ENCODE results near the gene CLPTM1.
A peak's percentile ranks its signal among the peaks of the same experiment; 100 is the strongest.

The CLPTM1 gene

DNA sequence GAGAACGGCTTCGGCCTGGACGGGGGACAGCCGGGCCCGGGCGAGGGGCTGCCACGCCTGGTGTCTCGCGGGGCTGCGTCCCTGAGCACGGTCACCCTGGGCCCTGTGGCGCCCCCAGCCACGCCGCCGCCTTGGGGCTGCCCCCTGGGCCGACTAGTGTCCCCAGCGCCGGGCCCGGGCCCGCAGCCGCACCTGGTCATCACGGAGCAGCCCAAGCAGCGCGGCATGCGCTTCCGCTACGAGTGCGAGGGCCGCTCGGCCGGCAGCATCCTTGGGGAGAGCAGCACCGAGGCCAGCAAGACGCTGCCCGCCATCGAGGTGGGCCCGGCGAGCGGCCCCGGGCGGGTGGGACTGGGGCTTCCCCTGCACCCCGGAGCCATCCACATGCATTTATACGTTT lies 56.8 kb downstream of the CLPTM1 start:
- no peak for DNase-seq (ENCODE audit: low read depth)

- peak; percentile 78 for DNase-seq (ENCODE audit: low read depth)
These were observed 61.5 kb downstream of the CLPTM1 start for GRCh38 chr19:45016388-45017314.

- DNase-seq (ENCODE audit: low read depth), result no peak
These were observed 64.0 kb downstream of the CLPTM1 start for GRCh38 chr19:45019187-45019586.

- DNase-seq (ENCODE audit: low read depth), result no peak
These were observed 64.9 kb downstream of the CLPTM1 start for GRCh38 chr19:45020071-45020470.

GRCh38 chr19:45021971-45022370 lies 66.8 kb downstream of the CLPTM1 start:
- no peak for DNase-seq (ENCODE audit: low read depth)

DNA sequence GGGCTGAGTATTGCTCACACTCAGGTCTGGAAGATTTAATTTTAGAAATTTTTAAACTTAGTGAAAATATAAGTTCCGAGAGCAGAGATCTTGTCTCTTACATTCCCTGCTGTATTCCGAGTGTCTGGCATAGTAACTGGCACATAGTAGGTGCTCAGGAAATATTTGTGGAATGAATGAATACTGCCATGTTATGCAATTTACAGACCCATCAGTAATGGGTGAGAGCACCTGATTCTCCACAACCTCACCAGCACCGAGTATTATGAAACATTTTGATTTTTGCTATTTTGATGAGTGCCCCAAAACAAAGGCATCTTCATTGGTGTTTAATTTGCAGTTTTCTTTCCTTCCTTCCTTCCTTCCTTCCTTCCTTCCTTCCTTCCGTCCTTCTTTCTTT lies 67.9 kb downstream of the CLPTM1 start:
- DNase-seq (ENCODE audit: low read depth), result no peak

- no peak for DNase-seq (ENCODE audit: low read depth)
These were observed 70.1 kb downstream of the CLPTM1 start for GRCh38 chr19:45025264-45025663.

GRCh38 chr19:45027371-45027770 lies 72.2 kb downstream of the CLPTM1 start:
- no peak for DNase-seq (ENCODE audit: low read depth)

DNA sequence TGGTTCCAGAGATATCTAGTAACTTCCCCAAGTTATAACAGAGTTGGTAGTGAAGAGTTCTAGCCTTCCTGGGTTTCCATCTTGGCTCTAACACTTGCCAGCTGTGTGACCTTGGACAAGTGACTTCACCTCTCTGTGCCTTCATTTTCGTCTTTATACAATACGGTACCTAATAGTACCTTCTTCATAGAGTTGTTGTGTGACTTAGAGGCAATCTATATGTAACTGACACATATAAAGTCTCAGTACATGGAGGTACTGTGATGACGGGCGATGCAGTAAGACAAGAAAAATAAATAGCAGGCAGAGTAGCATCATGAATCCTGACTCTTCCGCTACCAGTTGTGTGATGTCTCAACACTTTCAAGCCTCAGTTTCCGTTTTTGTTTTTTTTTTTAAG lies 75.6 kb downstream of the CLPTM1 start:
- DNase-seq (ENCODE audit: low read depth), result no peak

GRCh38 chr19:45032421-45032820 lies 77.2 kb downstream of the CLPTM1 start:
- DNase-seq (ENCODE audit: low read depth), result no peak

GRCh38 chr19:45035755-45036154 lies 80.6 kb downstream of the CLPTM1 start:
- no peak for DNase-seq (ENCODE audit: low read depth)

GRCh38 chr19:45037393-45038169 lies 82.4 kb downstream of the CLPTM1 start:
- no peak for DNase-seq (ENCODE audit: low read depth)

GRCh38 chr19:45038931-45039893 lies 84.0 kb downstream of the CLPTM1 start, which contains the start of gene CLASRP:
Gene CLASRP (plus strand): TSS chr19:45039045. CDS start chr19:45040213, 1,168 bp downstream.
- DNase-seq (ENCODE audit: low read depth), result peak; percentile 84

GRCh38 chr19:45040059-45040771 lies 85.0 kb downstream of the CLPTM1 start:
- DNase-seq (ENCODE audit: low read depth), result no peak

DNA sequence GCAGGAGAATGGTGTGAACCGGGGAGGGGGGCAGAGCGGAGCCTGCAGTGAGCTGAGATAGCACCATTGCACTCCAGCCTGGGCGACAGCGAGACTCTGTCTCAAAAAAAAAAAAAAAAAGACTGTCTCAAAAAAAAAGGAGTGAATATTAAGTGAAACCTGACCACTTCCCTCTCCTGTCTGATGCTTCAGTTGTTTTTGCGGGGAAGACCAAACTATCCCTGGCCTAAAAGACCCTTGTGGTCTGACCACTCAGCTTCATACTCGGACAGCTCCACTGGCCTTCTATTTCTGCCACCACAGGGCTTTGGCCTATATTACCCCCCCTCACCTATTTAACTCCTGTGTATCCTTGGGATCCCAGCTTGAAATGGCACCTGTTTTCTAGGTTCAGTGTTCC lies 85.9 kb downstream of the CLPTM1 start:
- DNase-seq (ENCODE audit: low read depth), result no peak

Measured in T follicular helper cell (primary cell).